Fibroblast of lung (primary cell): ENCODE measurements around the gene ALG1L2.

Source experiments
- CTCF ChIP-seq, 2 donors: IDR thresholded peaks in 1 of 2; conservative IDR thresholded peaks in 1 of 2; 1 replicate in 1 of 2; 2 replicates in 1 of 2; pipeline ENCODE4 v1.5.1; 2011 to 2012; ENCODE audit warnings: low read length in 2 of 2, control low read depth in 1 of 2, inconsistent platforms in 1 of 2, low read depth in 1 of 2, mild to moderate bottlenecking in 1 of 2
- EZH2 ChIP-seq: IDR thresholded peaks from 2 replicates; pipeline ENCODE4 v1.5.1; 2012; ENCODE audit warnings: low read length, control low read depth, mild to moderate bottlenecking; ENCODE audit errors: missing control alignments

- TF ChIP-seq CTCF (conservative IDR thresholded peaks at IDR 0.05 in 1 of 2, IDR thresholded peaks at IDR 0.05 in 1 of 2; ENCODE audit: low read depth in 1 of 2, low read length in 2 of 2), result no peak
- TF ChIP-seq EZH2, result no peak
Measured at GRCh38 chr3:130084436-130084980, 2.9 kb downstream of the ALG1L2 start.
